SU-DHL-6 (cell line): ENCODE data around the gene NOS1AP.

Experiments
- H2AFZ ChIP-seq: fragments of 200-600 bp; sonication (generic); 2 replicates; pipeline ENCODE4 v1.6.1; 2014; ENCODE audit warnings: low read depth, mild to moderate bottlenecking, moderate library complexity, mixed read lengths, antibody characterized with exemption, low read length; ENCODE audit not compliant: severe bottlenecking
- H3F3A ChIP-seq: fragments of 200-600 bp; shearing (Covaris generic); 2 replicates; pipeline ENCODE4 v1.6.0; 2016; ENCODE audit warnings: antibody characterized with exemption, mild to moderate bottlenecking; ENCODE audit not compliant: insufficient read depth
- H3K27ac ChIP-seq: fragments of 200-600 bp; sonication (generic); 2 replicates; pipeline ENCODE4 v1.5.1; 2016; ENCODE audit warnings: low read depth, mild to moderate bottlenecking, low read length, moderate library complexity, mixed read lengths
- H3K27me3 ChIP-seq: fragments of 200-600 bp; sonication (generic), shearing (Covaris generic); 2 replicates; pipeline ENCODE4 v1.6.0; 2014; ENCODE audit warnings: mild to moderate bottlenecking, low read length
- H3K36me3 ChIP-seq: fragments of 200-600 bp; sonication (generic); 2 replicates; pipeline ENCODE4 v1.6.1; 2014; ENCODE audit warnings: mild to moderate bottlenecking, low read length, mixed read lengths
- H3K4me2 ChIP-seq: fragments of 300-600, 200-600 bp; shearing (Covaris generic), sonication (generic); 2 replicates; pipeline ENCODE4 v1.6.0; 2014; ENCODE audit warnings: low read length, low read depth, mild to moderate bottlenecking; ENCODE audit not compliant: poor library complexity, severe bottlenecking
- H3K4me3 ChIP-seq: fragments of 200-600 bp; sonication (generic); 2 replicates; pipeline ENCODE4 v1.5.1; 2014; ENCODE audit warnings: antibody characterized with exemption, low read length, mild to moderate bottlenecking, mixed read lengths; ENCODE audit not compliant: insufficient read depth, poor library complexity, severe bottlenecking
- H3K79me2 ChIP-seq: fragments of 200-600 bp; sonication (generic); 2 replicates; pipeline ENCODE4 v1.6.1; 2014; ENCODE audit warnings: mild to moderate bottlenecking, low read length, moderate library complexity; ENCODE audit not compliant: insufficient read depth
- H3K9ac ChIP-seq: fragments of 200-600 bp; sonication (generic); 2 replicates; pipeline ENCODE4 v1.7.0; 2014; ENCODE audit warnings: mild to moderate bottlenecking, low read length
- H3K9me2 ChIP-seq: fragments of 200-600 bp; sonication (generic); replicated peaks from 2 replicates; pipeline ENCODE4 v1.6.1; 2014; ENCODE audit warnings: low read length; ENCODE audit not compliant: insufficient read depth
- H3K9me3 ChIP-seq: fragments of 200-600 bp; sonication (generic); 2 replicates; pipeline ENCODE4 v1.6.1; 2014; ENCODE audit warnings: low read length, mixed read lengths; ENCODE audit not compliant: insufficient read depth
- H4K20me1 ChIP-seq: fragments of 200-600 bp; sonication (generic); 2 replicates; pipeline ENCODE4 v1.6.1; 2014; ENCODE audit warnings: low read depth, mild to moderate bottlenecking, antibody characterized with exemption, low read length, moderate library complexity, mixed read lengths
- CTCF ChIP-seq: fragments of 200-600 bp; sonication (generic); IDR thresholded peaks from one replicate; pipeline ENCODE4 v1.5.1; 2017; ENCODE audit warnings: antibody characterized with exemption, mild to moderate bottlenecking, low read length, moderate library complexity; ENCODE audit not compliant: insufficient read depth, poor library complexity, severe bottlenecking
- EZH2phosphoT487 ChIP-seq: fragments of 200-600 bp; sonication (generic), shearing (Covaris generic); conservative IDR thresholded peaks from 2 replicates; pipeline ENCODE4 v1.6.1; 2018; ENCODE audit warnings: mild to moderate bottlenecking, antibody characterized with exemption, low read length, moderate library complexity, mixed read lengths

The NOS1AP gene

GRCh38 chr1:162385280-162385623 lies 315.8 kb downstream of the NOS1AP start:
- H3K9ac ChIP-seq = no peak overlapping the region
- H3K27me3 ChIP-seq = no peaks in the 10 kb centered on the region
- H3K9me3 ChIP-seq = no peaks in the 10 kb centered on the region
- no peaks in the 10 kb centered on the region for H3F3A ChIP-seq
- H3K9me2 ChIP-seq = no peaks in the 10 kb centered on the region
- H3K4me3 ChIP-seq = no peak overlapping the region
- no peaks in the 10 kb centered on the region for H4K20me1 ChIP-seq
- no peak overlapping the region for H3K4me2 ChIP-seq
- TF ChIP-seq CTCF = no peak
- no peak for TF ChIP-seq EZH2phosphoT487
- no peak overlapping the region for H2AFZ ChIP-seq
- H3K36me3 ChIP-seq = no peaks in the 10 kb centered on the region
- no peak overlapping the region for H3K27ac ChIP-seq
- H3K79me2 ChIP-seq = no peaks in the 10 kb centered on the region

GRCh38 chr1:162385702-162386101 lies 316.2 kb downstream of the NOS1AP start:
- H3K9me2 ChIP-seq = no peaks in the 10 kb centered on the region
- H3K79me2 ChIP-seq = no peaks in the 10 kb centered on the region
- no peaks in the 10 kb centered on the region for H3F3A ChIP-seq
- H3K9me3 ChIP-seq = no peaks in the 10 kb centered on the region
- no peak overlapping the region for H2AFZ ChIP-seq
- no peak overlapping the region for H3K4me3 ChIP-seq
- H3K27ac ChIP-seq = no peak overlapping the region
- no peaks in the 10 kb centered on the region for H3K27me3 ChIP-seq
- no peaks in the 10 kb centered on the region for H3K36me3 ChIP-seq
- no peak for TF ChIP-seq EZH2phosphoT487
- no peak for TF ChIP-seq CTCF
- no peak overlapping the region for H3K9ac ChIP-seq
- no peak overlapping the region for H3K4me2 ChIP-seq
- H4K20me1 ChIP-seq = no peaks in the 10 kb centered on the region

GRCh38 chr1:162386292-162387225 lies 317.1 kb downstream of the NOS1AP start:
- no peaks in the 10 kb centered on the region for H3K9me2 ChIP-seq
- H3K79me2 ChIP-seq = no peaks in the 10 kb centered on the region
- TF ChIP-seq EZH2phosphoT487 = no peak
- no peak for TF ChIP-seq CTCF
- H3K9me3 ChIP-seq = no peaks in the 10 kb centered on the region
- H3K27me3 ChIP-seq = no peaks in the 10 kb centered on the region
- H3K4me3 ChIP-seq = no peak overlapping the region
- no peak overlapping the region for H2AFZ ChIP-seq
- H3K36me3 ChIP-seq = no peaks in the 10 kb centered on the region
- no peaks in the 10 kb centered on the region for H4K20me1 ChIP-seq
- no peaks in the 10 kb centered on the region for H3F3A ChIP-seq
- H3K4me2 ChIP-seq = no peak overlapping the region
- no peak overlapping the region for H3K27ac ChIP-seq
- no peak overlapping the region for H3K9ac ChIP-seq
